Measurements from ENCODE around the gene PROK1.

The PROK1 gene

DNA sequence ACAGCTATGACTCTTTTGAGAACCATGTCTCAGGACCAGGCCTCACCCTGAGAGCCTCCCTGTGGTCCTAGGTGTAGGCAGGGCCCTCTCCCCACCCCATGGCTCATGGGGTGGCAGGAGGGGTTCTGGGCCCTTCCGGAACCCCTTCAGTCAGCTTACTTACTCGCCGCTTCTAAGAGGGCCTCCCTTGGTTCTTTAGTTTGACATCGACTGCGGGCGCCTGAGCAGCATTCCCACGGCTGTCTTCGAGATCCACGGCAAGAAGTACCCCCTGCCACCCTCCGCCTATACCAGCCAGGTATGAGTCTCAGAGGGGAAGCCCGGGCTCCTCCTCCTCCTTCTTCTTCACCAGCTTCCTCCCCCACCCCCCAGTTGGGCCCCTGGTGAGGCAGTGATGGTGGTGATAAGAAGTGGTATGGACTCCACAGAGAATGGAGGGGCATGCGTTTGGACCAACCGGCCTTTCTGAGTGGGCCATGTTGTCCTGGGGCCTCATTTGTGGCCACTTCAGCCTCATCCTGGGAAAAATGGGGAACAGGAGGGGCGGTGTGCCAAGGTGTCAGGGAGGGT, 39.1 kb downstream of the PROK1 start:
- H2BK5ac ChIP-seq (ENCODE audit: low read length): no peak overlapping the region
- no peak overlapping the region for H3K4me3 ChIP-seq (ENCODE audit: low read length in 2 of 2)
- H2BK12ac ChIP-seq (ENCODE audit: low read length): no peak overlapping the region
- H3K36me3 ChIP-seq (replicated peaks in 1 of 2; ENCODE audit: control insufficient read depth in 2 of 2, insufficient read depth in 2 of 2, low read length in 2 of 2): no peaks in the 10 kb centered on the region
- H3K14ac ChIP-seq (ENCODE audit: low read length): no peak overlapping the region
- no peak overlapping the region for H2BK120ac ChIP-seq (ENCODE audit: low read depth, low read length)
- no peaks in the 10 kb centered on the region for H3K9me3 ChIP-seq (replicated peaks in 1 of 2; ENCODE audit: control insufficient read depth in 2 of 2, insufficient read depth in 1 of 2, low read depth in 1 of 2, low read length in 2 of 2)
- no peak overlapping the region for H2BK15ac ChIP-seq (ENCODE audit: low read length)
- no peak overlapping the region for H3K18ac ChIP-seq (ENCODE audit: low read length)
- H3K4me2 ChIP-seq (ENCODE audit: insufficient read depth, low read length, poor library complexity, severe bottlenecking): no peak overlapping the region
- no peak for DNase-seq (ENCODE audit: low spot score)
- H3K4me1 ChIP-seq (ENCODE audit: control insufficient read depth in 2 of 2, insufficient read depth in 1 of 2, low read depth in 1 of 2, low read length in 2 of 2): peaks cover 0 to 10% of the 10 kb centered on the region in 2 donors
- no CpG with 5 or more reads among the region's 14 CpGs for WGBS, 2 donors (ENCODE audit: extremely low coverage in 2 of 2, insufficient read length in 2 of 2, insufficient replicate concordance in 1 of 2)
- H3K79me1 ChIP-seq (ENCODE audit: low read depth, low read length): no peaks in the 10 kb centered on the region
- no peak overlapping the region for H2AK5ac ChIP-seq (ENCODE audit: low read depth, low read length)
- H4K8ac ChIP-seq (ENCODE audit: low read depth, low read length): no peak overlapping the region
- no peak overlapping the region for H3K23ac ChIP-seq (ENCODE audit: low read depth, low read length, poor library complexity)
- H2AFZ ChIP-seq (ENCODE audit: low read length): no peak overlapping the region
- H3K27ac ChIP-seq (replicated peaks; ENCODE audit: low read length): no peak overlapping the region
- H3K4ac ChIP-seq (ENCODE audit: low read length): no peak overlapping the region
- H4K91ac ChIP-seq (ENCODE audit: low read depth, low read length, poor library complexity): no peak overlapping the region
- H3K27me3 ChIP-seq (ENCODE audit: control insufficient read depth in 3 of 3, insufficient read depth in 3 of 3, low read depth in 1 of 3, low read length in 3 of 3): peaks cover 0 to 23% (median 0%) of the 10 kb centered on the region in 3 experiments
- H3K9ac ChIP-seq (ENCODE audit: low read depth, low read length, poor library complexity): no peak overlapping the region

DNA sequence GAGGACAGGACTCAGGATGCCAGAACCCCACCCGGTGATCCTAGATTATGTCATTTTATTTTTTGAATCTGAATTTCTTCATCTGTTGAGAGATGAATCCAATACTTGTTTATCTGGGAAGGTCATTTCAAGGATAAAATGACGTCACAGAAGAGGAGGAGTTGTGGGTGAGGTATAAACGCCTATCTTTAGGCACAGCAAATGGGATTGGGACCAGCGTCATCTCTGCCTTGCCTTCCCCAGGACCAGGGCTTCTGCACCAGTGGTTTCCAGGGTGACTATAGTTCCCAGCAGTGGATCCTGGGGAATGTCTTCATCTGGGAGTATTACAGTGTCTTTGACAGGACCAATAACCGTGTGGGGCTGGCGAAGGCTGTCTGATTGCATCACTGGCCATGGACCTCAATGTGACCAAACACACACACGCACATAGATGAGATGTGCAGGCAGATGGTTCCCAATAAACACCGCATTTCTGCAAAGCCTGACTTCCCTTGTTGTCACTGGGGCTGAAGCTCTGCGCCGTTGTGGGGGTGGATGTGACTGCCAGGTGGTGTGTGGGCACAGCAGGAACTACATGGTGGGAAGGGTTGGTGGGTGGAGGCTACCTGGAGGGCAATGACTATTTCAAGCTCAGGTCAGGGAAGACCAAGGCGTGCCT, 40.0 kb downstream of the PROK1 start:
- Histone ChIP-seq H3K18ac (ENCODE audit: low read length) (no peak overlapping the region), H3K23ac (ENCODE audit: low read depth, low read length, poor library complexity) (no peak overlapping the region), H4K8ac (ENCODE audit: low read depth, low read length) (no peak overlapping the region), H2BK15ac (ENCODE audit: low read length) (no peak overlapping the region), H2BK5ac (ENCODE audit: low read length) (no peak overlapping the region), H3K4me3 (ENCODE audit: low read length in 2 of 2) (no peak overlapping the region), H2AK5ac (ENCODE audit: low read depth, low read length) (no peak overlapping the region), H3K4me2 (ENCODE audit: insufficient read depth, low read length, poor library complexity, severe bottlenecking) (no peak overlapping the region), H3K14ac (ENCODE audit: low read length) (no peak overlapping the region), H4K91ac (ENCODE audit: low read depth, low read length, poor library complexity) (no peak overlapping the region), H3K9me3 (replicated peaks in 1 of 2; ENCODE audit: control insufficient read depth in 2 of 2, insufficient read depth in 1 of 2, low read depth in 1 of 2, low read length in 2 of 2) (no peaks in the 10 kb centered on the region), H2AFZ (ENCODE audit: low read length) (no peak overlapping the region), H3K27me3 (ENCODE audit: control insufficient read depth in 3 of 3, insufficient read depth in 3 of 3, low read depth in 1 of 3, low read length in 3 of 3) (peaks cover 0 to 16% (median 0%) of the 10 kb centered on the region in 3 experiments), H2BK120ac (ENCODE audit: low read depth, low read length) (no peak overlapping the region), H3K27ac (replicated peaks; ENCODE audit: low read length) (no peak overlapping the region), H3K9ac (ENCODE audit: low read depth, low read length, poor library complexity) (no peak overlapping the region), H2BK12ac (ENCODE audit: low read length) (no peak overlapping the region), H3K79me1 (ENCODE audit: low read depth, low read length) (no peaks in the 10 kb centered on the region), H3K4me1 (ENCODE audit: control insufficient read depth in 2 of 2, insufficient read depth in 1 of 2, low read depth in 1 of 2, low read length in 2 of 2) (peaks cover 0 to 12% of the 10 kb centered on the region in 2 donors), H3K4ac (ENCODE audit: low read length) (no peak overlapping the region), H3K36me3 (replicated peaks in 1 of 2; ENCODE audit: control insufficient read depth in 2 of 2, insufficient read depth in 2 of 2, low read length in 2 of 2) (no peaks in the 10 kb centered on the region)
- WGBS, 2 donors (ENCODE audit: extremely low coverage in 2 of 2, insufficient read length in 2 of 2, insufficient replicate concordance in 1 of 2): no CpG with 5 or more reads among the region's 11 CpGs
- no peak for DNase-seq (ENCODE audit: low spot score)

DNA sequence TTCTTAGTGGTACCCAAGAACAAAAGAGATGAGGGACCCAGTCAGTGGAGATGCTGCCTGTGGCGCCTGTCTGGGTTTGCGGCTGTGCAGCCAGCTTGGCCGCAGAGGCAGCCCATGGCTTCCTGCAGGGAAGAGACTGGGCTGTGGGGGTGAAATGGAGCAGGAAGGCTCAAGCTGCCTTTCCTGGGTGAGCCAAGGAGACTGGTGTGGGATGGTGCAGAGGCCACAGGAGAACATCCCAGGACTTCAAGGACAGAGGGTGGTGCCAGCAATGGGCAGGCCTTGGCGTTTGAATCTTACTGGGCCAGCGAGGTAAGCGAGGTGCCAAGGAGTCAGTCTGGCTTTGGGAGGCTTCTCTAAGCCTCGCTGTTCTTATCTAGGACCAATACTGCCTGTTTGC, 41.6 kb downstream of the PROK1 start:
- DNase-seq (ENCODE audit: low spot score): no peak
- Histone ChIP-seq H2BK5ac (ENCODE audit: low read length) (no peak overlapping the region), H2BK15ac (ENCODE audit: low read length) (no peak overlapping the region), H3K23ac (ENCODE audit: low read depth, low read length, poor library complexity) (no peak overlapping the region), H3K4ac (ENCODE audit: low read length) (no peak overlapping the region), H2BK120ac (ENCODE audit: low read depth, low read length) (peak overlapping the region; percentile 16), H3K27me3 (ENCODE audit: control insufficient read depth in 3 of 3, insufficient read depth in 3 of 3, low read depth in 1 of 3, low read length in 3 of 3) (peaks cover 0 to 4% (median 0%) of the 10 kb centered on the region in 3 experiments), H3K18ac (ENCODE audit: low read length) (no peak overlapping the region), H4K91ac (ENCODE audit: low read depth, low read length, poor library complexity) (no peak overlapping the region), H4K8ac (ENCODE audit: low read depth, low read length) (no peak overlapping the region), H2AK5ac (ENCODE audit: low read depth, low read length) (no peak overlapping the region), H3K14ac (ENCODE audit: low read length) (no peak overlapping the region), H3K79me1 (ENCODE audit: low read depth, low read length) (no peaks in the 10 kb centered on the region), H2BK12ac (ENCODE audit: low read length) (no peak overlapping the region), H3K27ac (replicated peaks; ENCODE audit: low read length) (no peak overlapping the region), H3K36me3 (replicated peaks in 1 of 2; ENCODE audit: control insufficient read depth in 2 of 2, insufficient read depth in 2 of 2, low read length in 2 of 2) (no peaks in the 10 kb centered on the region), H3K4me3 (ENCODE audit: low read length in 2 of 2) (no peak overlapping the region), H3K4me2 (ENCODE audit: insufficient read depth, low read length, poor library complexity, severe bottlenecking) (no peak overlapping the region), H3K9me3 (replicated peaks in 1 of 2; ENCODE audit: control insufficient read depth in 2 of 2, insufficient read depth in 1 of 2, low read depth in 1 of 2, low read length in 2 of 2) (no peaks in the 10 kb centered on the region), H2AFZ (ENCODE audit: low read length) (no peak overlapping the region), H3K9ac (ENCODE audit: low read depth, low read length, poor library complexity) (no peak overlapping the region), H3K4me1 (ENCODE audit: control insufficient read depth in 2 of 2, insufficient read depth in 1 of 2, low read depth in 1 of 2, low read length in 2 of 2) (peaks cover 0 to 12% of the 10 kb centered on the region in 2 donors)
- WGBS, 2 donors (ENCODE audit: extremely low coverage in 2 of 2, insufficient read length in 2 of 2, insufficient replicate concordance in 1 of 2): no CpG with 5 or more reads among the region's 7 CpGs

DNA sequence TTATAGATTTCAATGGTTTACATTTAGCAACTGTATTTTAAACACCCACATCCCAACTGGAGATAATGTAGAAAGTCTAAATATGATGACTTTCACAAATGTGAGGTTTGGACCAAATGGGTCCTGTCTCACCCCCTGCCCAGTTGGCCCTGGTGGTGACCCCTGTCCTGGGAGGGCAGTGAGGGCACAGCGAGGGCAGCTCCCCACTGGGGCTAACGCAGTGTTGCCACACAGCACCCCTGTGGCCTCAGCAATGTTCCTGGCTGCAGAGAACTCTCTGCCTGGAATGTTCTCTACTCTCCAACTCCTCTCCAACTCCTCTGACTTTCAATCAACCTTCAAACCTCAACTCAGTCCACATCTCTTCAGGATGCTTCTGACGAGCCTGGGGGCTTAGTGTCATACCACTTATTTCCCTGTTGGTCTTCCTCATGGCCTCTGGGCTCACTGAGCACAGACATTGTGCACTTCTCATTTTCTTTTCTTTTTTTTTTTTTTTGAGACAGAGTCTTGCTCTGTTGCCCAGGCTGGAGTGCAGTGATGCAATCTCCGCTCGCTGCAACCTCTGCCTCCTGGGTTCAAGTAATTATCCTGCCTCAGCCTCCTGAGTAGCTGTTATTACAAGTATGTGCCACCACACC, 42.2 kb downstream of the PROK1 start:
- Histone ChIP-seq H3K14ac (ENCODE audit: low read length) (no peak overlapping the region), H2BK5ac (ENCODE audit: low read length) (no peak overlapping the region), H4K8ac (ENCODE audit: low read depth, low read length) (no peak overlapping the region), H3K4ac (ENCODE audit: low read length) (no peak overlapping the region), H3K9me3 (replicated peaks in 1 of 2; ENCODE audit: control insufficient read depth in 2 of 2, insufficient read depth in 1 of 2, low read depth in 1 of 2, low read length in 2 of 2) (no peaks in the 10 kb centered on the region), H2BK120ac (ENCODE audit: low read depth, low read length) (no peak overlapping the region), H3K4me1 (ENCODE audit: control insufficient read depth in 2 of 2, insufficient read depth in 1 of 2, low read depth in 1 of 2, low read length in 2 of 2) (peaks cover 0 to 12% of the 10 kb centered on the region in 2 donors), H3K79me1 (ENCODE audit: low read depth, low read length) (no peaks in the 10 kb centered on the region), H2BK12ac (ENCODE audit: low read length) (no peak overlapping the region), H2AFZ (ENCODE audit: low read length) (no peak overlapping the region), H3K9ac (ENCODE audit: low read depth, low read length, poor library complexity) (no peak overlapping the region), H4K91ac (ENCODE audit: low read depth, low read length, poor library complexity) (no peak overlapping the region), H3K36me3 (replicated peaks in 1 of 2; ENCODE audit: control insufficient read depth in 2 of 2, insufficient read depth in 2 of 2, low read length in 2 of 2) (no peaks in the 10 kb centered on the region), H3K4me2 (ENCODE audit: insufficient read depth, low read length, poor library complexity, severe bottlenecking) (no peak overlapping the region), H2AK5ac (ENCODE audit: low read depth, low read length) (no peak overlapping the region), H3K23ac (ENCODE audit: low read depth, low read length, poor library complexity) (no peak overlapping the region), H3K4me3 (ENCODE audit: low read length in 2 of 2) (no peak overlapping the region), H3K18ac (ENCODE audit: low read length) (peak overlapping the region; percentile 27), H2BK15ac (ENCODE audit: low read length) (no peak overlapping the region), H3K27me3 (ENCODE audit: control insufficient read depth in 3 of 3, insufficient read depth in 3 of 3, low read depth in 1 of 3, low read length in 3 of 3) (no peaks in the 10 kb centered on the region), H3K27ac (replicated peaks; ENCODE audit: low read length) (no peak overlapping the region)
- no peak for DNase-seq (ENCODE audit: low spot score)
- WGBS, 2 donors (ENCODE audit: extremely low coverage in 2 of 2, insufficient read length in 2 of 2, insufficient replicate concordance in 1 of 2): no CpG with 5 or more reads among the region's 5 CpGs

Measured in neuronal stem cell (in vitro differentiated cells).